IMR-90 (cell line): ENCODE measurements around the gene RRP1. TPM values are rescaled to one million over a fixed set of nuclear protein-coding genes. Genes with fewer than 3 reads are reported as not detected.

Experiments
- ATAC-seq: fragments of 200-7000 bp; cut with Tn5 transposase; 2 replicates; pipeline ENCODE4 v1.9.1; 2020; ENCODE audit warnings: low read depth, mild to moderate bottlenecking, moderate library complexity
- BruUV-seq: library from RNA; stranded (reverse); fragments of 400-500 nt; replicated peaks from 2 replicates; lab custom pipeline; 2021; lab: Mats Ljungman, UMichigan
- CTCF ChIA-PET: fragments of 300-600 bp; formaldehyde crosslinking; extraction: SDS; loops from one replicate; lab custom pipeline; 2021; ENCODE audit warnings: antibody characterized with exemption; lab: Yijun Ruan, JAX
- POLR2A ChIA-PET: fragments of 300-600 bp; sonication (Branson Sonifier 250); formaldehyde crosslinking; loops from one replicate; lab custom pipeline; 2022; ENCODE audit warnings: antibody characterized with exemption; ENCODE audit not compliant: unreplicated experiment; lab: Charles Lee
- DNase-seq: peaks from one replicate; pipeline ENCODE4 v3.0.0; 2013
- H2AFZ ChIP-seq: replicated peaks from 2 replicates; pipeline ENCODE3; 2013; ENCODE audit warnings: low read length, mild to moderate bottlenecking; ENCODE audit not compliant: poor library complexity
- H2AK5ac ChIP-seq: 2 replicates; pipeline ENCODE4 v1.6.1; 2013; ENCODE audit warnings: low read depth, low read length, inconsistent platforms
- H2AK9ac ChIP-seq: replicated peaks from 2 replicates; pipeline ENCODE3; 2013; ENCODE audit warnings: mild to moderate bottlenecking, low read depth, low read length, moderate library complexity; ENCODE audit not compliant: poor library complexity
- H2BK120ac ChIP-seq: 2 replicates; pipeline ENCODE4 v1.6.1; 2013; ENCODE audit warnings: low read depth, low read length, inconsistent platforms
- H2BK15ac ChIP-seq: 3 replicates; pipeline ENCODE4 v1.6.1; 2013; ENCODE audit warnings: low read depth, low read length, inconsistent platforms
- H2BK20ac ChIP-seq: 2 replicates; pipeline ENCODE4 v1.6.1; 2013; ENCODE audit warnings: low read depth, mild to moderate bottlenecking, inconsistent platforms, low read length, moderate library complexity
- H2BK5ac ChIP-seq: 2 replicates; pipeline ENCODE4 v1.6.1; 2013; ENCODE audit warnings: mild to moderate bottlenecking, low read depth, low read length, inconsistent platforms; ENCODE audit not compliant: poor library complexity, severe bottlenecking
- H3K14ac ChIP-seq: replicated peaks from 2 replicates; pipeline ENCODE4 v1.6.1; 2013; ENCODE audit warnings: low read depth, low read length, inconsistent platforms
- H3K18ac ChIP-seq: 2 replicates; pipeline ENCODE4 v1.6.1; 2013; ENCODE audit warnings: low read depth, low read length, control low read depth
- H3K23ac ChIP-seq: 2 replicates; pipeline ENCODE4 v1.6.1; 2013; ENCODE audit warnings: low read depth, low read length, inconsistent platforms
- H3K27ac ChIP-seq: 2 replicates; pipeline ENCODE4 v1.5.1; 2013; ENCODE audit warnings: mild to moderate bottlenecking, control low read depth, low read length; ENCODE audit not compliant: insufficient read depth
- H3K27me3 ChIP-seq: 2 replicates; pipeline ENCODE4 v1.6.1; 2013; ENCODE audit warnings: low read length; ENCODE audit not compliant: control insufficient read depth, insufficient read depth
- H3K36me3 ChIP-seq: 2 replicates; pipeline ENCODE4 v1.6.1; 2013; ENCODE audit warnings: low read length, mixed read lengths; ENCODE audit not compliant: control insufficient read depth, insufficient read depth
- H3K4ac ChIP-seq: 2 replicates; pipeline ENCODE4 v1.6.1; 2013; ENCODE audit warnings: low read depth, low read length, inconsistent platforms
- H3K4me1 ChIP-seq: 2 replicates; pipeline ENCODE4 v1.6.1; 2013; ENCODE audit warnings: low read length, mixed read lengths; ENCODE audit not compliant: control insufficient read depth, insufficient read depth
- H3K4me2 ChIP-seq: 2 replicates; pipeline ENCODE4 v1.6.1; 2013; ENCODE audit warnings: low read depth, mild to moderate bottlenecking, control low read depth, low read length, moderate library complexity
- H3K4me3 ChIP-seq: 2 replicates; pipeline ENCODE4 v1.5.1; 2013; ENCODE audit warnings: low read depth, mild to moderate bottlenecking, control low read depth, low read length, moderate library complexity; ENCODE audit not compliant: insufficient read depth
- H3K56ac ChIP-seq: 2 replicates; pipeline ENCODE4 v1.6.1; 2013; ENCODE audit warnings: low read length, inconsistent platforms; ENCODE audit not compliant: insufficient read depth; ENCODE audit errors: extremely low read depth
- H3K79me1 ChIP-seq, 2 experiments: 2 replicates each; pipeline ENCODE4 v1.6.1; 2013; ENCODE audit warnings: low read length in 2 of 2, inconsistent platforms in 1 of 2, low read depth in 1 of 2
- H3K9ac ChIP-seq: 2 replicates; pipeline ENCODE4 v1.6.1; 2013; ENCODE audit warnings: low read depth, low read length, control low read depth
- H3K9me1 ChIP-seq: 2 replicates; pipeline ENCODE4 v1.6.1; 2013; ENCODE audit warnings: low read length, inconsistent platforms; ENCODE audit not compliant: insufficient read depth
- H3K9me3 ChIP-seq: 2 replicates; pipeline ENCODE4 v1.6.1; 2013; ENCODE audit warnings: low read length; ENCODE audit not compliant: control insufficient read depth, insufficient read depth
- H4K20me1 ChIP-seq: 2 replicates; pipeline ENCODE4 v1.6.1; 2013; ENCODE audit warnings: low read length, inconsistent platforms; ENCODE audit not compliant: insufficient read depth
- H4K5ac ChIP-seq: 2 replicates; pipeline ENCODE4 v1.6.1; 2013; ENCODE audit warnings: mild to moderate bottlenecking, low read depth, low read length, control low read depth
- H4K8ac ChIP-seq, 2 experiments: 2 replicates each; pipeline ENCODE4 v1.6.1; 2013; ENCODE audit warnings: low read depth in 2 of 2, low read length in 2 of 2, control low read depth in 1 of 2, inconsistent platforms in 1 of 2
- H4K91ac ChIP-seq: 2 replicates; pipeline ENCODE4 v1.6.1; 2013; ENCODE audit warnings: low read depth, low read length, inconsistent platforms; ENCODE audit not compliant: insufficient read depth
- MAFK ChIP-seq: IDR thresholded peaks from 2 replicates; pipeline ENCODE4 v1.6.1; 2012; ENCODE audit warnings: low read depth, low read length, improper control_type of control experiment
- WGBS, 2 experiments: methylation state at CpG; one replicate each; pipeline versions ENCODE4 v1.1.5 to v1.1.7; 2013; ENCODE audit warnings: missing lambda C conversion rate in 2 of 2; ENCODE audit not compliant: insufficient read length in 1 of 2; ENCODE audit errors: extremely low coverage in 2 of 2; 5-methylcytosine and 5-hydroxymethylcytosine counted together
- dilution Hi-C: fragments of 300-500 bp; cut with HindIII; formaldehyde crosslinking; loops from one replicate; pipeline ENCODE4 v1.14.3; 2018; ENCODE audit warnings: low sequenced_read_pairs; ENCODE audit not compliant: unreplicated experiment
- in situ Hi-C: fragments of 300-500 bp; cut with MboI; formaldehyde crosslinking; loops from 3 replicates; pipeline ENCODE4 v1.14.3; 2019; ENCODE audit warnings: low sequenced_read_pairs, inconsistent platforms, mixed read lengths
- intact Hi-C: fragments of 100-400 bp; cut with micrococcal nuclease; formaldehyde crosslinking; loops from 2 replicates; pipeline ENCODE4 v1.10.0; 2022
- polyA plus RNA-seq, 3 experiments: library from polyadenylated mRNA; depleted of rRNA; stranded (reverse); fragments of >200 nt; gene quantifications; 2 replicates each; pipeline ENCODE4 v1.2.3, GENCODE V29; 2012; ENCODE audit warnings: low replicate concordance in 1 of 3
- total RNA-seq: library from RNA; depleted of rRNA; stranded (reverse); fragments of >200 nt; gene quantifications from 2 replicates; pipeline ENCODE4 v1.2.3, GENCODE V29; 2012

RRP1 gene
- total and polyA plus RNA-seq, 2 of the 4 experiments (the other 2 are of a cell fraction): 20.2 to 23.3 TPM

- H3K27me3 ChIP-seq: no peaks in the 10 kb centered on the region
- H2BK120ac ChIP-seq: no peak overlapping the region
- peaks cover 11% of the 10 kb centered on the region for H3K9me1 ChIP-seq
- H4K8ac ChIP-seq: no peak overlapping the region
- ChIA-PET CTCF (no interaction called here), POLR2A (no interaction called here)
- peaks cover 9 to 46% of the 10 kb centered on the region in 2 experiments for H3K79me1 ChIP-seq
- in situ Hi-C loops: no loop called here
- H2BK15ac ChIP-seq: no peak overlapping the region
- intact Hi-C loops: no loop called here
- no peak overlapping the region for H2AK5ac ChIP-seq
- H2AK9ac ChIP-seq: no peak overlapping the region
- H3K4me1 ChIP-seq: no peaks in the 10 kb centered on the region
- no peak overlapping the region for H2BK20ac ChIP-seq
- 93% methylated on average over 10 of the region's 16 CpGs; no CpG with 5 or more reads in 1 of the 2 experiments for WGBS, 2 experiments
- H3K18ac ChIP-seq: no peak overlapping the region
- no peak overlapping the region for H3K4me2 ChIP-seq
- H3K4me3 ChIP-seq: no peak overlapping the region
- H3K9me3 ChIP-seq: no peaks in the 10 kb centered on the region
- no peak for TF ChIP-seq MAFK
- H4K5ac ChIP-seq: no peak overlapping the region
- no peak overlapping the region for H2AFZ ChIP-seq
- ATAC-seq (no peak), DNase-seq (no peak)
- no peak overlapping the region for H3K9ac ChIP-seq
- no peak overlapping the region for H3K14ac ChIP-seq
- dilution Hi-C loops: no loop called here
- H3K27ac ChIP-seq: no peak overlapping the region
- H3K4ac ChIP-seq: no peak overlapping the region
- H4K20me1 ChIP-seq: peaks cover 22% of the 10 kb centered on the region
- BruUV-seq: no TSS peak
- H3K36me3 ChIP-seq: peaks cover 67% of the 10 kb centered on the region
- H3K56ac ChIP-seq: no peak overlapping the region
- H2BK5ac ChIP-seq: no peak overlapping the region
- H3K23ac ChIP-seq: no peak overlapping the region
- H4K91ac ChIP-seq: no peak overlapping the region
Observed at GRCh38 chr21:43745772-43746517, 43.4 kb upstream of the RRP1 start.
